Right lobe of liver (tissue), 4 donors: ENCODE data around the gene ELMO1.

Experiments used
- POLR2A ChIP-seq: fragments of 450-650 bp; IDR thresholded peaks from one replicate; pipeline ENCODE4 v1.6.1; 2017; ENCODE audit warnings: antibody characterized with exemption, mild to moderate bottlenecking
- TF ChIP-seq, protein P1 (sequence below), 4 donors: fragments of 200-600 bp in 3 of 4; fragments of 450-650 bp in 1 of 4; IDR thresholded peaks; one replicate each; pipeline versions ENCODE4 v1.5.1 to v1.8.0; 2016 to 2022; ENCODE audit warnings: antibody characterized with exemption in 4 of 4, mild to moderate bottlenecking in 2 of 4
- donor health status: DM: no; HTN: no; CAD: no.
- donor health status: DM: no; HTN: no; CAD: no.
- donor health status: DM: no; HTN: yes; CAD: no.

DNA sequence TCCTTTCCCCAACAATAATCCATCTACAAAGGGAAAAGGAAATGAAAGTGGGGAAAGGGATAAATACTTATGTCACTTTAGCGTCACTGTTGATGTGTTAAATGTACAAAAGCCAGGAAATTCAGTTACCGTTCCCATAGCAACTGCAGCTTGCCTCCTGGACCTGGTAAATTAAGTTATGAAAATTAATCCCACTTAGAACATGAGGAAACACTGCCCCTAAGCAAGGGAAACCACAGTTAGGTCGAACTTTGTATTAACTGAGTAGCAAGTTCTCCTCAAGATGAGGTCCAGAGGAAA, 386.2 kb downstream of the ELMO1 start:
- TF ChIP-seq, protein P1, sequence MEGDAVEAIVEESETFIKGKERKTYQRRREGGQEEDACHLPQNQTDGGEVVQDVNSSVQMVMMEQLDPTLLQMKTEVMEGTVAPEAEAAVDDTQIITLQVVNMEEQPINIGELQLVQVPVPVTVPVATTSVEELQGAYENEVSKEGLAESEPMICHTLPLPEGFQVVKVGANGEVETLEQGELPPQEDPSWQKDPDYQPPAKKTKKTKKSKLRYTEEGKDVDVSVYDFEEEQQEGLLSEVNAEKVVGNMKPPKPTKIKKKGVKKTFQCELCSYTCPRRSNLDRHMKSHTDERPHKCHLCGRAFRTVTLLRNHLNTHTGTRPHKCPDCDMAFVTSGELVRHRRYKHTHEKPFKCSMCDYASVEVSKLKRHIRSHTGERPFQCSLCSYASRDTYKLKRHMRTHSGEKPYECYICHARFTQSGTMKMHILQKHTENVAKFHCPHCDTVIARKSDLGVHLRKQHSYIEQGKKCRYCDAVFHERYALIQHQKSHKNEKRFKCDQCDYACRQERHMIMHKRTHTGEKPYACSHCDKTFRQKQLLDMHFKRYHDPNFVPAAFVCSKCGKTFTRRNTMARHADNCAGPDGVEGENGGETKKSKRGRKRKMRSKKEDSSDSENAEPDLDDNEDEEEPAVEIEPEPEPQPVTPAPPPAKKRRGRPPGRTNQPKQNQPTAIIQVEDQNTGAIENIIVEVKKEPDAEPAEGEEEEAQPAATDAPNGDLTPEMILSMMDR (IDR thresholded peaks at IDR 0.05): no peak
- no peak for TF ChIP-seq POLR2A
